GM21825 (cell line): ENCODE results near the gene ARRB1.
"Not testable (repeated sequence)": the region's sequence is repeated elsewhere in the genome, so short reads cannot be mapped to it uniquely, and the experiment has no call there.

Experiments
- ATAC-seq: cut with Tn5 transposase; IDR thresholded peaks from one replicate; pipeline ENCODE4 v1.9.1; 2021; ENCODE audit warnings: mild to moderate bottlenecking, moderate library complexity; ENCODE audit not compliant: unreplicated experiment

ARRB1 gene

GRCh38 chr11:75344186-75344585, 7.3 kb downstream of the ARRB1 start:
- ATAC-seq, result no peak

- no peak for ATAC-seq
Measured at GRCh38 chr11:75342966-75343870, 8.2 kb downstream of the ARRB1 start.

DNA sequence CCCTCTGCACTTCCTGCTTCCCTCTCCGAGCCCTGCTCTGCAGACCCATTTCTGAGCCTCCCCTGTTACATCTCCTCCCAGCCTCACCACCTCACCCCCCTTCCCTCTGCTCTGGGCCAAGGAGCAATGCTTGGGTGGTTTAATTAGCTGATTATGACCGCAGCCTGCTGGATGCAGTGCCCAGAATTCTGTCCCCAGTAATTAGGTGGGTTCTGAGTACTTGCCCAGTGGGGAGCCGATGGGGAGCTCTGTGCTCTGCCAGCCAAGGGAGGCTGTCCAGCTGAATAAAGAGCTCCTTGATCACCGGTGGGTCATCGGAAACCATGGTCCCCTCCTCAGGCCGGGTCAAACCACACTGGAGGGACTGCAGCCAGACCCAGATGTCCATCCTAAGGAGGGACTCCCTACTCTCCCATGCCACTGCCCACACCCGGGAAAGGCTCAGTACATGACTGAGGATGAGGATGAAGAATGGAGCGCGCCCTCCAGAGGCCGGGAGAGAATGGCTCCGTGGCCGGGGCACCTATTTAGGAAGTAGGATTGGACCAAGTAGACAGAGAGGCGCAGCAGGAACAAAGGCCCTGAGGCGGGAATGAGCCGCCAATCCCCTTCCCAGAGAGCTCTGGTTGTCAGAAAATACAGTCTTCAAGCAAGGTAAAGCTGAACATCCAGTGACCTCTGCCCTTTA, 9.1 kb downstream of the ARRB1 start:
- ATAC-seq, result no peak

- no peak for ATAC-seq
Measured at GRCh38 chr11:75341612-75342011, 9.8 kb downstream of the ARRB1 start.

GRCh38 chr11:75339685-75340409, 11.6 kb downstream of the ARRB1 start:
- no peak for ATAC-seq

GRCh38 chr11:75338516-75339208, 12.8 kb downstream of the ARRB1 start:
- ATAC-seq, result no peak

DNA sequence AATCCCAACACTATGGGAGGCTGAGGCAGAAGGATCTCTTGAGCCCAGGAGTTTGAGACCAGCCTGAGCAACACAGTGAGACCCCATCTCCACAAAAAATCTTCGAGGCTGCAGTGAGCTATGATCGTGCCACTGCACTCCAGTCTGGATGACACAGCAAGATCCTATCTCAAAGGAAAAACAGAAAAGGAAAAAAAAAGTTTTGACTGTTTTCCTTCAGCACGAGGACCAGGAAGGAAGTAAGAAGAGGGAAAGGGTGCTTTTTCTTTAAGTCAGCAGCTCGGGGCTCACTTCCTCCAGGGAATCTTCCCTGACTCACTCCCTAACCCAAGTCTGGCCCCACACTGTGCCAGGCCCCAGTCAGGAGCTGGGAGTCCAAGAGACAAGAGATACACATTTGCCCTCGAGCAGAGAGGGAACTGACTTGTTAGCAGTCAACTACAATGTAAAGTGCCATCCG, 14.2 kb downstream of the ARRB1 start:
- ATAC-seq, result no peak

DNA sequence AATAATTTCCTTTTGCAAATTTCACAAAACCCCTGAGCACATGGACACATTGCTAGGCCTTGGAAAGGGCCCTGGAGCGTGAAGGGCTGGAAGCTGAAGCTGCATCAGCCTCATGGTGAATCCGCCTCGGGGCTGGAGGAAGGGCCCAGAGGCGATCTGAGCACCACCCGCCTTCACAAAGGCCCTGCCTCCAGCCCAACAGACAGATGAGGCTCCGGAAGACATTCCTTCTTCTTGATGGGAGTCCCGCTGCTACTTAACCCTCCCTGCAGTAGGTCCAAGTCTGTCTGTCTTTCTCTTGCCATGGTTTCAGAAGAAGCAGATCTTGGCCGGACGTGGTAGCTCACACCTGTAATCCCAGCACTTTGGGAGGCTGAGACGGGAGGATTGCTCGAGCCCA, 16.5 kb downstream of the ARRB1 start:
- ATAC-seq, result no peak

- no peak for ATAC-seq
Measured at GRCh38 chr11:75334402-75334891, 17.0 kb downstream of the ARRB1 start.

DNA sequence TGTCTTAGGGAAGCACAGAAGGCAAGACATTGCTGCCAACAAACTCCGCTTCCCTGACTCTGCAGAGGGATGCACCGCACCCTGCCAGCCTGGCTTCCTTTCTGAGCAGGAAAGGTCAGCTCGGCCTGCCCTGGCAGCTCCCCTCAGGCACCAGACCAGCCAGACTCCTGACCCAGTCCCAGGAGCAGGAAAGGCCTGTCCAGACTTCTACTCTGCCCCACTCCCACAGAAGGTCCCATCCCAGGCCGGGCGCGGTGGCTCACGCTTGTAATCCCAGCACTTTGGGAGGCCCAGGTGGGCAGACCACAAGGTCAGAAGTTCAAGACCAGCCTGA, 17.7 kb downstream of the ARRB1 start:
- no peak for ATAC-seq

DNA sequence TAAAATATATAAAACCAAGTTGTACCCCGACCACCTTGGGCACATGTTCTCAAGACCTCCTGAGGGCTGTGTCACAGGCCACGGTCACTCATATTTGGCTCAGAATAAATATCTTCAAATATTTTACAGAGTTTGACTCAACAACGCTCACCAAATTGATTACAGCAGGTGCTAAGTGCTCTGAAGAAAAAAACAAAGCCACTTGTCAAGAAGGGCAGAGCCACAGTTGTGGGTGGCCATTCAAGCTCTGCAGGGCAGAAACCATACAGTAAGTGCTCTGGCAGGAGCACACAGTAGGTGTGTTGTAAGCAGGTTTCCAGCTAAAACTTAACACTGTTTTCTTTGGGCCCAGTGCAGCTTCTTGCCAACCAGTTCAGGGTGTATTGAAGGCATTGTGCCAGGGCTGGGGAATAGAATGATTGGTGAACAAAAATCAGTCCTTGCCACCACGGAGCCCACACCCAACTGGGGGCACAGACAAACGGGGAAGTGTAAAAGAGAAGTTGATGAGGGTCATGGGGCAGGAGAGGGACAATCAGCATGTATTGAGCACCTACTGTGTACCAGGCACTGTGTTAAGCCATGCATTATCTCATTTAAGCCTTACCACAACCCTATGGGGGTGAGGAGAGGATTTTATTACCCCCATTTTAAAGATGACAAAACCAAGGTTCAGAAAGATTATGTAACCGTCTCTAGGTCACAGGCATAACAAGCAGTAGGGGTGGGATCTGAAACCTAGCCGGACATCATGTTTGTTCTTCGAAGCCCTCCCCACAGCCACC, 18.2 kb downstream of the ARRB1 start:
- no peak for ATAC-seq

DNA sequence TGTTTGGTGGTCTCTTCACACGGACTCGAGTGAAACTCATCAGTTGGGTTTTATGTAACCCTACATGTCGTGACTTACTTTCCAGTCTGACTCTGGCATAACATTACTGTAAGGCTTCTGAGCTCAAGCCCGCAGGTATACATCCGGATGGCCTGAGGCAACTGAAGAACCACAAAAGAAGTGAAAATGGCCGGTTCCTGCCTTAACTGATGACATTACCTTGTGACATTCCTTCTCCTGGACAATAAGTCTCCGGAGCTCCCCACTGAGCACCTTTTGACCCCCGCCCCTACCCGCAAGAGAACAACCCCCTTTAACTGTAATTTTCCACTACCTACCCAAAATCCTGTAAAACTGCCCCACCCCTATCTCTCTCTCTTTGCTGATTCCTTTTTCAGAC, 19.7 kb downstream of the ARRB1 start:
- not testable (repeated sequence) for ATAC-seq

DNA sequence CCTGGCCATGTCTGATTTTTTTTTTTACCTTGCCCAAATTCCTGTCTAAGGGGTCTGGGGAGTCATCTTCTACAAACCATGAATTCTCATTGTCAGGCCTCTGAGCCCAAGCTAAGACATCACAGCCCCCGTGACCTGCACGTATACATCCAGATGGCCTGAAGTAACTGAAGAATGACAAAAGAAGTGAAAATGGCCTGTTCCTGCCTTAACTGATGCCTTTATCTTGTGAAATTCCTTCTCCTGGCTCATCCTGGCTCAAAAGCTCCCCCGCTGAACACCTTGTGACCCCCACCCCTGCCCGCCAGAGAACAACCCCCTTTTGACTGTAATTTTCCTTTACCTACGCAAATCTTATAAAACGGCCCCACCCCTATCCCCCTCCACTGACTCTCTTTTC, 20.2 kb downstream of the ARRB1 start:
- not testable (repeated sequence) for ATAC-seq

GRCh38 chr11:75330886-75331285, 20.6 kb downstream of the ARRB1 start:
- ATAC-seq, result not testable (repeated sequence)

- no peak for ATAC-seq
Measured at GRCh38 chr11:75330291-75330690, 21.2 kb downstream of the ARRB1 start.

DNA sequence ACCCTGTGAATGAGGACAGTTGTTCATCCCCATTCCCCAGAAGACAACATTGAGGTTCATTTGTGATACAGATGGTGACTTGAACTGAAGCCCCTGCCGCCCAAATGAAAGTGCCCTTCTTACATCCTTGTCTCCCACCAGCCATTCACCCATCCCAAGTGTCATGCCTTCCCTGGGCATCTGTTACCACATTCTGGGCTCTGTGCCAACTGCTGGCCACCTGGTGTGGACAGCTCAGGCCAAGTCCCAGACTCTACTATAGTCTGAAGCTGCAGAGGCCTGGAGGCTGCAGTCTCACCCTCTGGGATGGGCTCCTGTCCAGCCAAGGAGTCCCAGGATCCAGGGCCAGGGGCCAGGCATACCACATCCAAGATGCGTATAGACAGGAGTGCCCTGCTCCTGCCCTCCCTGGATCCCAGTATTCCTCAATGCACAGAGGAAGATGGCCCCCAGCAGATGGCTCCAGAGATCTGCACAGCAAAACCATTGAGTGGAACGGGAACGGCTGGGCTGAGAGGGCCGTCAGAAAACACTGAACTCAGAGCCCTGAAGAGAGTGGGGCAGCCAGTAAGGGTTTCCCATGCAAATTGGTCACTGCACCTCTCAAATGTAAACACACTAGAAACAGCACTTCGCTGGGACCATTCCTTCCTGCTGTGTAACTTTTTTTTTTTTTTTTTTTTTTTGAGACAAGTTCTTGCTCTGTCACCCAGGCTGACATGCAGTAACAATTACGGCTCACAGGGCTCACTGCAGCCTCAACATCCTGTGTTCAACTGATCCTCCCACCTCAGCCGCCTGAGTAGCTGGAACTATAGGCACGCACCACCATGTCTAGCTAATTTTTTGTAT, 22.8 kb downstream of the ARRB1 start:
- ATAC-seq, result peak; percentile 64

GRCh38 chr11:75326439-75326810, 25.0 kb downstream of the ARRB1 start:
- no peak for ATAC-seq

- no peak for ATAC-seq
Measured at GRCh38 chr11:75325713-75326438, 25.6 kb downstream of the ARRB1 start.
